Mesenteric fat pad (tissue), 1 donor: ENCODE measurements around the gene S100PBP. TPM values are rescaled to one million over a fixed set of nuclear protein-coding genes. Genes with fewer than 3 reads are reported as not detected.
A peak's percentile ranks its signal among the peaks of the same experiment; 100 is the strongest.

Source experiments
- DNase-seq: peaks from one replicate; pipeline ENCODE4 v3.0.0-alpha.2; 2020; ENCODE audit warnings: low spot score
- total RNA-seq: library from RNA; stranded (reverse); fragmentation: NEBNext Ultra II Directional; extraction: Animal tissue kit (Norgen Biotek cat#: 25700); gene quantifications from one replicate; pipeline ENCODE4 v1.2.1, GENCODE V29; 2021
- donor health status: DM: yes; HTN: yes; CAD: no.

S100PBP gene
- total RNA-seq, 1 donor from 2014 or later = 25.0 TPM

DNA sequence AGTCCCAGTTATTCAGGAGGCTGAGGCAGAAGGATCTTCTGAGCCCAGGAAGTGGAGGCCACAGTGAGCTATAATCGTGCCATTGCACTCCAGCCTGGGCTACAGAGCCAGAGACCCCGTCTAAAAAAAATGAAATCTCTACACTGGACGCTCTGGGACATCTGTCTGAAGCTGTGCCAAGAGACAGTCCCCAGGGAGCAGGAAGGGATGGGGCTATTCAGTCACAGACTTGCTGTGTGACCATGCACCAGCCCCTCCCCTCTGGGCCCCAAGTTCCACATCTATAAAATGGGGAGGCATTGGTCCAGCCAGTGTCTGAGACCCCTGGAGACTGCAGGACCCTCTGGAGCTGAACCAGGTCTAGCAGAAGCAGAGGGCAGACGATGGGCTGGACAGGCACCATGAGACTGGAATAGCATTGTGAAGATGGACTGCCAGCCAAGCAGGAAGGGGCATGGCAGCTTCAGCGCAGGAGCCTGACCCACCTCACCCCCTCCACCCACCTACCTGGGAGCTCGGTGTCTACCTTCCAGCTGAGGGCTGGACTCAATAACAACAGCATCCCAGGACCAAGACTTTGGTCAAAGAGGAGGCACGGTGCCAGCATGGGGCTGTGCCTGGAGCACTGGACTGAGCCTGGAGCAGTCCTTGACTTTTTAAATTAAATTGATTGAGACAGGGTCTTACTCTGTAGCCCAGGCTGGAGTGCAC lies 82.3 kb downstream of the S100PBP start:
- DNase-seq = no peak

DNA sequence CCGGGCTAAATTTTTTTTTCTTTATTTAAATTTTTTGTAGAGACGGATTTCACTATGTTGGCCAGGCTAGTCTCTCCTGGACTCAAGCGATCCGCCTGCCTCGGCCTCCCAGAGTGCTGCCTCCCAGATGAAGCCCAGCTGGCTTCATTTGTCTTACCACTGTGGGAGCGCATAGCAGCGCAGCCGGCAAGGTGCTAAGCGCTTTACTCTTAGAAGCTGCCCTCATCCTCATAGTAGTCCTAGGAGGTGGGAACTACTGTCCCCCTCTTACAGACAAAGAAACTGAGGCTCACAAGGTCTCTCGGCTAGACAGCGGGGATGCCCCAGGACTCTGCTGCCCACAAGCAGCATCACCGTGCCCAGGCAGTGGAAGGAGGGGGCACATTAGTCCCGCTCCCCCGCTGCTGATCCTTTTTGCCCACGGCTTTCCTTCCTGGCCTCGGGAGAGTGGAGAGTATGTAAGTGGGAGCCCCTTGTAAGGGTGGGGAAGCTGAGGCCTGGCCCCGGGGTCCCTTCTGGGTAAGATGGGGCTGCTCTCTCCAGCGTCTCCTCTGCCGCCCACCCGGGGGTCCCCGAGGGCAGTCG lies 83.0 kb downstream of the S100PBP start:
- no peak for DNase-seq

DNA sequence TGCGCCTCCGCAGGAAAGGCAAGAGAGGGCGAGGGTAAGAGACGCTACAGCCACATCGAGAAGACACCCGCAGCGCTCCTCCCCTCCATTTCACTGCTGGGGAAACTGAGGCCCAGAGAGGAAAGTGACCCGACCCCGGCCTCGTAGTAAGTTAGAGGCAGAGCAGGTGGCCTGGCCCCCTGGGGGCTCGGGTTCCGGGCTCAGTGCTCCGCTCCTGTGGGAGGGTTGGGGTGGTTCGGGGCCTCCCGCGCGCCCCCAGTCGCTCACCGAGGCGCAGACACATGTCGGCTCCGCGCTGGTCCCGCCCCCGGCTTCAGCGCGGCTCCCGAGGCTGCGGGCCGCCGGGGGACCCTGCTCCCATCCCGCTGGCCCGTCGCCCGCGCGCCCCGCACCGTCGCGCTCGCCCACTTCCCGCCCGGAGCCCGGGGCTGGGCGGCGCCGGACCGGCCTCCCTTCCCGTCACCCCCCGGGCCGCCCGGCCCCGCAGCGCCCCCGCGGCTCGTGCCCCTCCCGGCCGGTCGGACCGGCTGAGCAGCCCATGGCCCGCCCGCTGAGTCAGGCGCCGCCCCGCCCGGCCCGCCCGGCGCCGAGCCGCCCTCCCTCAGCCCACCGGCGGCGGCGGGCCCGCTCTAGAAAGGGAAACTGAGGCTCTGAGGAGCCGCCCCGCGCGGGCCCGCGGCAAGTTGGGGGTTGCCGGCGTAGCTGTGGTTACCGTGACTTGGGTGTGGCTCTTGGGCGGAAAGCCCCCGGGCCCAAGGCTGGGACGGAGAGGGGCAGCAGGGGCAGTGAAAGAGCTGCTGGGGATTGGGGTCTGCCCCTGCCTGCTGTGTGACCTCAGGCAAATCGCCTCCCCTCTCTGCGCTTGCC lies 83.7 kb downstream of the S100PBP start, which contains the start of gene TMEM54:
Gene TMEM54 (minus strand): TSS at position 434 of the 867 bp plus-strand sequence. CDS start 151 bp downstream, at position 283.
- DNase-seq = no peak

DNA sequence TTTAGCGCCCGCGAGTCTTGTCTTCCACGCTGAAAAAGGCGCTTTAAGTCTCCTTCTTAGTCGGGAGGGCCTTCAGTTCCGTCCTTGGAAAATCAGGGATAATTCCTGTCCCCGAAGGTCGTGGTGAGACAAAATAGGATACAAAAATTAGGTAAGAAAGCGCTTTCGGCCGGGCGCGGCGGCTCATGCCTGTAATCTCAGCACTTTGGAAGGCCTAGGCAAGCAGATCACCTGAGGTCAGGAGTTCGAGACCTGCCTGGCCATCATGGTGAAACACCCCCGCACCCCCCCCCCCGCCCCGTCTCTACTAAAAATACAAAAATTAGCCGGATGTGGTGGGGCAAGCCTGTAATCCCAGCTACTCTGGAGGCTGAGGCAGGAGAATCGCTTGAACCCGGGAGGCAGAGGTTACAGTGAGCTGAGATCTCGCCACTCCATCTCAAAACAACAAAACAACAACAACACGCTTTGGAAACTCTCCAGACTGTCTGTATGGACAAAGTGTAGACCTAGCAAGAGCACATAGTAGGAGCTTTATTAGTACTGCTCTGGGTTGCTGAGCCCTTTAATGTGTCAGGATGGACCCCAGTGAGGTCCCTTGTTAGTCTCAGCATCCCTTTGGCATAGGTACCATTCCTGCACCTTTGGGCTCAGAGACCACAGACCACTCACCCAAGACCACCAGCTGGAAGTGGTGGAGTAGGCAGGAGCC lies 84.5 kb downstream of the S100PBP start:
- DNase-seq = no peak

DNA sequence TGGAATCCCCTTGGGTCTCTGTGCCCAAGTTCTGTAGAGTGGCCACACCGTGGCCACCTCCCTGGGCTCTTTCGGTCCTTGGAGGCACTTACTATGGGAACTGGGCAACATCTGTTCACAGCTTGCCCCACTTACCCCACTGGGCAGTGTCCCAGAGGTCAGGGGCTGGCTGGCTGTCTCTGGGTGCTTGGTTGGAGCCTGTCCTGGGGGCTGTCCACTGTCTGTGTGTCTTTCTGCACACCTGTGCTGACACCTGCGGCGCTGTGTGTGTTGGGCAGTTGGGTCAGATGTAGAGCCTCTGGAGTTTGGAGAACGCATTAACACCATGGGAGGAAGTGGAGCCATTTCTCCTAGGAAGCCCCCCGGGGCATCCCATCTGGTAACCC lies 85.1 kb downstream of the S100PBP start:
- DNase-seq = no peak

DNA sequence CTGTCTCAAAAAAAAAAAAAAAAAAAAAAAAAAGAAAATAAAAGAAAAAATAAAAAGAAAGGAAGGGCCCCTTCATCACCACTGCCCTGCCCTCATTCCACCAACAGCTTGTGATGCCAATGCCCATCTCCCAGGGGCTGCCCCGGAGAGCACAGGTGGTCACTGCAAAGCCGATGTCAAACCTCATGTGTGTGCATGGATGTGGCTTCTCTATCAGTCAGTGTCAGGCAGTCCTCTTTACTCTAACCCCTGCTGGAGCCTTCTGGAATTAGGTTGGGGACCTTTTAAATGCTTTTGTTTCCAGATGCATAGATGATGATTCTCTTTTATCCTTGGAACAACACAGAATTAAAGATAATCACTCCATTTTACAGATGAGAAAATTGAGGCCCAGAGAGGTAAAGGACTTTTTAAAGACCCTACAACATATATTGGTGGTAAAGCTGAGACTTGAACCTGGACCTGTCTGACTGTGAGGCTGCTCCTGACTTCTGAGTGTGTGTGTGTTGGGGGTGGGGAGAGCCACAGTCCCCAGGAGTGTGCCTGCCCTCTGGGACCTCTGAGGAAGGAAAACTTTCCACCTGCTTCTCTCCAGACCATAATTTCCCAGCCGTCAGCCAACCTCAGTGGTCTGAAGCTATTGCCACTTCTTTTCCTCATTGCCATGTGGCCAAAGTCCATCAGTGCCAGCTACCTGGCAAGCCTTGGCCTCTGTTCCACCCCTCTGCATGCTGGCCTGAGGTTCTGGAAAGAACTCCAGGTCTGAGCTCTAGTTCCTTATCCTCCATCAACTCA lies 86.7 kb downstream of the S100PBP start:
- DNase-seq = peak; percentile 57

DNA sequence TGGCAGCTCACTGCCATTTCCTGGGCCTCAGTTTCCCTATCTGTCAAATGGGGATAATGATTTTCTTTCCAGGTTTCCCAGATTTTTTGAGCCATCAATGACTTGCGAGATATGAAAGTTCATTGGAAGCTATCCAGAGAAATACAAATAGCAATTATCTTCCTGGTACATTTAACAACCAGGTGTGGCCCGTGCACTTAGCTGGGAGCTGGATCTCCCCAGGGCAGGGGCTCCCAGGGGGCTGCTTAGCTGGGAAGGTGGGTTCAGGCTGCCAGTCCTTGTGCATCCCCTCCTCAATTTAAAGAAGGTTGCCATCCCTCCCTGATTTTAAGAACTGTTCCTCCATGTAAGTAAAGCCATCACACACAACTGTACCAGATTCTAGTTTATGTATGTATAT lies 87.3 kb downstream of the S100PBP start:
- DNase-seq = peak; percentile 16

DNA sequence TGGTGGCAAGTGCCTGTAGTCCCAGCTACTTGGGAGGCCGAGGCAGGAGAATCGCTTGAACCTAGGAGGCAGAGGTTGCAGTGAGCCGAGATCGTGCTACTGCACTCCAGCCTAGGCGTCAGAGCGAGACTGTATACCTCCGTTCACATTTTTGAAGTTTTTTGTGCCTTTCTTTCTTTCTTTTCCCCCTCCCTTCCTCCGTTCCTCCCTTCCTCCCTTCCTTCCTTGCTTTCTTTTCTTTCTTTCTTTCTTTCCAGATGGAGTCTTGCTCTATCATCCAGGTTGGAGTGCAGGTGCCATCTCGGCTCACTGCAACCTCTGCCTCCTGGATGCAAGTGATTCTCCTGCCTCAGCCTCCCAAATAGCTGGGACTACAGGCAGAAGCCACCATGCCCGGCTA lies 88.1 kb downstream of the S100PBP start:
- peak; percentile 22 for DNase-seq

DNA sequence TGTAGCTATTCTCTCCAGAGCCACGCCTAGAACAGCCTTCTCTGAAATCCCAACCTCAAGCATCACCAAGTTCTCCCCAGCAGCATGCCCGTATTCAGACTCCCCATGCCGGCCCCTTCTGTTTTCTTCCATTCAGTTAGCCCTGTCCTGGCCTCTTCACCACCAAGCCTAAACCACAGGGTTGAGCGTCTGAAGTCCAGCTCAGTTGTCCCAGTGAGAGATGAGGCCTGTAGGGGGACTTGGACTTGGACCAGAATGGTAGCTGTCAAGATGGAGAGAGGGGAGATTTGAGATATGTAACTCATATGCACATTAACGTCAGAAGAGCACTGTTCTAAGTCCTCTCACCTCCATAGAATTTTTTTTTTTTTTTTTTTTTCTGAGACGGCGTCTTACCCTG lies 89.2 kb downstream of the S100PBP start:
- peak; percentile 24 for DNase-seq

DNA sequence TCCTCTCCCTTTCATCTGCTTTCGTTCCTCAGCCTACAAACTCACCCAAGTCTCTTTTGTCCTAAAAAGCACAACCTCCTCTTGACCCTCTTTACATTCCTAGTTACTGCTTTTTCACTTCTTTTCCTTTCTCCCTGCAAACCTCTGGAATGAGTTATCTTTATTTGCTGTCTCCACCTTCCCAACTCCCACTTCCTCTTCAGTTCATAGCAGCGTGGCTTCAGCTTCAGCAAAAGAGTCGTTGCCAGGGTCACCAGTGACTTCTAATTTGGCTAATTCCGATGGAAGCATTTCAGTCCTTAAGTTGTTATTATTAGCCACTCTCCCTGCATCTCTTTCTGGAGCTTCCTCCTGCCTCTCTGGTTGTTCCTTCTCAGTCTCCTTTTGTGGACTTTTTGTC lies 90.0 kb downstream of the S100PBP start:
- no peak for DNase-seq

Other genes starting within 250 kb of the S100PBP start
- gene ZBTB8OS, start 167.1 kb upstream of the S100PBP start, total RNA-seq = 32.8 TPM
- gene RBBP4, start 166.4 kb upstream of the S100PBP start, total RNA-seq = 95.2 TPM
- gene SYNC, start 114.9 kb upstream of the S100PBP start, total RNA-seq = 27.1 TPM
- 125 TPM for gene YARS1, start 295 bp upstream of the S100PBP start, total RNA-seq
- 0.96 TPM for gene FNDC5, start 53.3 kb downstream of the S100PBP start, total RNA-seq
- gene HPCA, start 68.8 kb downstream of the S100PBP start, total RNA-seq = not detected
- gene TMEM54, start 83.7 kb downstream of the S100PBP start, total RNA-seq = 26.8 TPM
- 23.5 TPM for gene RNF19B, start 147.2 kb downstream of the S100PBP start, total RNA-seq
- 159 TPM for gene AK2, start 219.2 kb downstream of the S100PBP start, total RNA-seq